Esophagus (tissue), 2 donors: ENCODE data around the gene FSTL5. TPM values are rescaled to one million over a fixed set of nuclear protein-coding genes. Genes with fewer than 3 reads are reported as not detected.

Experiments used
- H3K27ac ChIP-seq, 2 donors: one replicate each; pipeline ENCODE4 v1.5.1; 2013; ENCODE audit warnings: low read depth in 2 of 2, mild to moderate bottlenecking in 2 of 2, inconsistent platforms in 1 of 2, low read length in 1 of 2, moderate library complexity in 1 of 2
- H3K27me3 ChIP-seq, 2 donors: one replicate each; pipeline ENCODE4 v1.6.1; 2013; ENCODE audit warnings: low read length in 2 of 2, control low read depth in 1 of 2, mild to moderate bottlenecking in 1 of 2; ENCODE audit not compliant: insufficient read depth in 2 of 2, control insufficient read depth in 1 of 2
- H3K36me3 ChIP-seq, 2 donors: one replicate each; pipeline ENCODE4 v1.6.1; 2013; ENCODE audit warnings: low read length in 1 of 2; ENCODE audit not compliant: control insufficient read depth in 2 of 2, insufficient read depth in 2 of 2
- H3K4me1 ChIP-seq, 2 donors: one replicate each; pipeline ENCODE4 v1.6.1; 2013; ENCODE audit warnings: low read length in 1 of 2; ENCODE audit not compliant: control insufficient read depth in 2 of 2, insufficient read depth in 2 of 2
- H3K4me3 ChIP-seq, 2 donors: one replicate each; pipeline ENCODE4 v1.5.1; 2013; ENCODE audit warnings: low read length in 2 of 2, mild to moderate bottlenecking in 2 of 2, low read depth in 1 of 2, moderate library complexity in 1 of 2
- H3K9me3 ChIP-seq, 2 donors: one replicate each; pipeline ENCODE4 v1.6.1; 2013; ENCODE audit warnings: mild to moderate bottlenecking in 2 of 2, low read depth in 1 of 2, low read length in 1 of 2, moderate library complexity in 1 of 2; ENCODE audit not compliant: control insufficient read depth in 2 of 2, insufficient read depth in 1 of 2
- WGBS, 2 donors: extraction: QIAGEN DNeasy Blood & Tissue Kit; methylation state at CpG; one replicate each; pipeline ENCODE4 v1.1.7; 2013; 5-methylcytosine and 5-hydroxymethylcytosine counted together
- polyA plus RNA-seq, 2 donors: library from polyadenylated mRNA; stranded (reverse); fragments of 200-250 nt; gene quantifications; one replicate each; pipeline ENCODE4 v1.2.3, GENCODE V29; 2013
- donor health status: healthy with polysubstance abuse.
- donor health status: Bipolar disorder and iron deficiency.

FSTL5 gene
- polyA plus RNA-seq, 2 donors: not detected

GRCh38 chr4:161364681-161365080, 799.1 kb downstream of the FSTL5 start:
- no peaks in the 10 kb centered on the region for H3K4me1 ChIP-seq
- H3K36me3 ChIP-seq: no peaks in the 10 kb centered on the region
- H3K27me3 ChIP-seq: no peaks in the 10 kb centered on the region
- H3K27ac ChIP-seq: no peak overlapping the region
- WGBS, 2 donors: 69 to 74% methylated on average over 3 of the region's 3 CpGs
- peaks cover 0 to 2% of the 10 kb centered on the region in 2 donors for H3K9me3 ChIP-seq
- H3K4me3 ChIP-seq: no peak overlapping the region

- H3K27me3 ChIP-seq: no peaks in the 10 kb centered on the region
- no peaks in the 10 kb centered on the region for H3K4me1 ChIP-seq
- 85 to 86% methylated on average over 4 of the region's 4 CpGs for WGBS, 2 donors
- H3K9me3 ChIP-seq: peaks cover 0 to 2% of the 10 kb centered on the region in 2 donors
- no peak overlapping the region for H3K27ac ChIP-seq
- H3K4me3 ChIP-seq: no peak overlapping the region
- H3K36me3 ChIP-seq: no peaks in the 10 kb centered on the region
Measured at GRCh38 chr4:161360982-161361381, 802.8 kb downstream of the FSTL5 start.

- H3K36me3 ChIP-seq: no peaks in the 10 kb centered on the region
- no peaks in the 10 kb centered on the region for H3K4me1 ChIP-seq
- peaks cover 0 to 2% of the 10 kb centered on the region in 2 donors for H3K9me3 ChIP-seq
- no peak overlapping the region for H3K4me3 ChIP-seq
- WGBS, 2 donors: 89 to 95% methylated on average over 2 of the region's 2 CpGs
- H3K27me3 ChIP-seq: no peaks in the 10 kb centered on the region
- no peak overlapping the region for H3K27ac ChIP-seq
Measured at GRCh38 chr4:161359491-161359890, 804.3 kb downstream of the FSTL5 start.

- 27 to 28% methylated on average over 3 of the region's 3 CpGs for WGBS, 2 donors
- no peaks in the 10 kb centered on the region for H3K27me3 ChIP-seq
- H3K4me3 ChIP-seq: no peak overlapping the region
- peaks cover 0 to 2% of the 10 kb centered on the region in 2 donors for H3K9me3 ChIP-seq
- H3K27ac ChIP-seq: no peak overlapping the region
- no peaks in the 10 kb centered on the region for H3K36me3 ChIP-seq
- H3K4me1 ChIP-seq: no peaks in the 10 kb centered on the region
Measured at GRCh38 chr4:161356351-161356750, 807.4 kb downstream of the FSTL5 start.

GRCh38 chr4:161350946-161351345, 812.9 kb downstream of the FSTL5 start:
- Histone ChIP-seq H3K9me3 (no peaks in the 10 kb centered on the region), H3K4me3 (no peak overlapping the region), H3K36me3 (no peaks in the 10 kb centered on the region), H3K4me1 (no peaks in the 10 kb centered on the region), H3K27me3 (no peaks in the 10 kb centered on the region), H3K27ac (no peak overlapping the region)
- 73 to 85% methylated on average over 3 of the region's 3 CpGs for WGBS, 2 donors

- Histone ChIP-seq H3K27me3 (no peaks in the 10 kb centered on the region), H3K36me3 (no peaks in the 10 kb centered on the region), H3K4me1 (no peaks in the 10 kb centered on the region), H3K9me3 (no peaks in the 10 kb centered on the region), H3K27ac (no peak overlapping the region), H3K4me3 (no peak overlapping the region)
- WGBS, 2 donors: 43 to 47% methylated on average over 1 of the region's 1 CpG
Measured at GRCh38 chr4:161345741-161346140, 818.1 kb downstream of the FSTL5 start.

- Histone ChIP-seq H3K9me3 (peaks cover 0 to 2% of the 10 kb centered on the region in 2 donors), H3K4me3 (no peak overlapping the region), H3K4me1 (no peaks in the 10 kb centered on the region), H3K36me3 (no peaks in the 10 kb centered on the region), H3K27me3 (no peaks in the 10 kb centered on the region), H3K27ac (no peak overlapping the region)
- 70 to 80% methylated on average over 2 of the region's 2 CpGs for WGBS, 2 donors
Measured at GRCh38 chr4:161343569-161343950, 820.2 kb downstream of the FSTL5 start.

GRCh38 chr4:161342881-161343568, 820.8 kb downstream of the FSTL5 start:
- Histone ChIP-seq H3K4me1 (no peaks in the 10 kb centered on the region), H3K27ac (no peak overlapping the region), H3K4me3 (no peak overlapping the region), H3K36me3 (no peaks in the 10 kb centered on the region), H3K9me3 (peaks cover 0 to 2% of the 10 kb centered on the region in 2 donors), H3K27me3 (no peaks in the 10 kb centered on the region)
- 77 to 79% methylated on average over 6 of the region's 6 CpGs for WGBS, 2 donors

GRCh38 chr4:161336621-161337020, 827.2 kb downstream of the FSTL5 start:
- Histone ChIP-seq H3K4me1 (no peaks in the 10 kb centered on the region), H3K27ac (no peak overlapping the region), H3K36me3 (no peaks in the 10 kb centered on the region), H3K4me3 (no peak overlapping the region), H3K9me3 (peaks cover 0 to 2% of the 10 kb centered on the region in 2 donors), H3K27me3 (no peaks in the 10 kb centered on the region)
- WGBS, 2 donors: 67 to 77% methylated on average over 5 of the region's 5 CpGs

- Histone ChIP-seq H3K27me3 (no peaks in the 10 kb centered on the region), H3K4me3 (no peak overlapping the region), H3K9me3 (peaks cover 0 to 2% of the 10 kb centered on the region in 2 donors), H3K4me1 (no peaks in the 10 kb centered on the region), H3K27ac (no peak overlapping the region), H3K36me3 (no peaks in the 10 kb centered on the region)
- WGBS, 2 donors: 16 to 23% methylated on average over 2 of the region's 2 CpGs
Measured at GRCh38 chr4:161336016-161336530, 827.7 kb downstream of the FSTL5 start.
